Stimulated activated naive CD8-positive, alpha-beta T cell treated with anti-CD3 and anti-CD28 coated beads, Interleukin-15, amount 100 ng/mL, for 72 hours (primary cell): ENCODE measurements around the gene TMEM44.
A peak's percentile ranks its signal among the peaks of the same experiment; 100 is the strongest.
"Not testable (repeated sequence)": the region's sequence is repeated elsewhere in the genome, so short reads cannot be mapped to it uniquely, and the experiment has no call there.

Experiments
- ATAC-seq: fragments of 150-1000 bp; cut with Tn5 transposase; 2 replicates; pipeline ENCODE4 v1.10.0; 2021; ENCODE audit warnings: mild to moderate bottlenecking, moderate library complexity
- DNase-seq, 2 donors: peaks; one replicate each; pipeline ENCODE4 v3.0.0; 2021 to 2022
- H3K27ac Mint-ChIP-seq, 2 donors: one replicate each; pipeline ENCODE4 v1.8.0; 2022; ENCODE audit warnings: mild to moderate bottlenecking in 2 of 2, mixed read lengths in 2 of 2, moderate library complexity in 2 of 2
- H3K27me3 Mint-ChIP-seq: one replicate; pipeline ENCODE4 v1.8.0; 2022; ENCODE audit warnings: mixed read lengths
- H3K4me1 Mint-ChIP-seq: one replicate; pipeline ENCODE4 v1.8.0; 2022; ENCODE audit warnings: mild to moderate bottlenecking, mixed read lengths
- H3K4me3 Mint-ChIP-seq, 2 donors: one replicate each; pipeline ENCODE4 v1.8.0; 2022; ENCODE audit warnings: mild to moderate bottlenecking in 2 of 2, mixed read lengths in 2 of 2, moderate library complexity in 1 of 2
- H3K9me3 Mint-ChIP-seq, 2 donors: one replicate each; pipeline ENCODE4 v1.8.0; 2022; ENCODE audit warnings: mixed read lengths in 2 of 2

The TMEM44 gene

GRCh38 chr3:194661374-194661773, 28.2 kb upstream of the TMEM44 start:
- ATAC-seq = no peak

GRCh38 chr3:194659778-194660177, 26.6 kb upstream of the TMEM44 start:
- peaks cover 19% of the 10 kb centered on the region for H3K4me1 Mint-ChIP-seq
- no peaks in the 10 kb centered on the region for H3K27me3 Mint-ChIP-seq
- DNase-seq = no peak
- ATAC-seq = no peak
- no peak overlapping the region for H3K27ac Mint-ChIP-seq
- no peaks in the 10 kb centered on the region for H3K9me3 Mint-ChIP-seq
- H3K4me3 Mint-ChIP-seq = no peak overlapping the region

More at GRCh38 chr3:194661374-194661773, 28.2 kb upstream of the TMEM44 start:
- Mint-ChIP-seq H3K4me1 (peaks cover 18% of the 10 kb centered on the region), H3K9me3 (no peaks in the 10 kb centered on the region), H3K27ac (peak overlapping the region in 1 of 2 donors; percentile 72), H3K27me3 (no peaks in the 10 kb centered on the region), H3K4me3 (no peak overlapping the region)
- DNase-seq = no peak

GRCh38 chr3:194658477-194659242, 25.4 kb upstream of the TMEM44 start:
- H3K4me1 Mint-ChIP-seq = peaks cover 28% of the 10 kb centered on the region
- DNase-seq (no peak), ATAC-seq (no peak)
- H3K27ac Mint-ChIP-seq = peak overlapping the region; percentile 27 to 81
- no peaks in the 10 kb centered on the region for H3K27me3 Mint-ChIP-seq
- no peak overlapping the region for H3K4me3 Mint-ChIP-seq
- no peaks in the 10 kb centered on the region for H3K9me3 Mint-ChIP-seq

- H3K27ac Mint-ChIP-seq = no peak overlapping the region
- no peak for DNase-seq
- no peak overlapping the region for H3K4me3 Mint-ChIP-seq
- peaks cover 22% of the 10 kb centered on the region for H3K4me1 Mint-ChIP-seq
- no peaks in the 10 kb centered on the region for H3K9me3 Mint-ChIP-seq
- no peaks in the 10 kb centered on the region for H3K27me3 Mint-ChIP-seq
- ATAC-seq = no peak
These were observed 24.2 kb upstream of the TMEM44 start for GRCh38 chr3:194657439-194657838.

GRCh38 chr3:194654443-194654842, 21.2 kb upstream of the TMEM44 start:
- Mint-ChIP-seq H3K4me3 (peak overlapping the region; percentile 8 to 65), H3K27ac (peak overlapping the region in 1 of 2 donors; percentile 80), H3K27me3 (no peaks in the 10 kb centered on the region), H3K4me1 (peaks cover 10% of the 10 kb centered on the region), H3K9me3 (no peaks in the 10 kb centered on the region)
- peak; percentile 78 for ATAC-seq
- no peak for DNase-seq

- ATAC-seq = no peak
- Mint-ChIP-seq H3K27me3 (no peaks in the 10 kb centered on the region), H3K9me3 (no peaks in the 10 kb centered on the region), H3K27ac (no peak overlapping the region), H3K4me3 (no peak overlapping the region), H3K4me1 (no peaks in the 10 kb centered on the region)
- no peak for DNase-seq
These were observed 14.5 kb upstream of the TMEM44 start for GRCh38 chr3:194647747-194648146.

- ATAC-seq (no peak), DNase-seq (no peak)
- H3K4me1 Mint-ChIP-seq = peaks cover 5% of the 10 kb centered on the region
- H3K27me3 Mint-ChIP-seq = no peaks in the 10 kb centered on the region
- H3K4me3 Mint-ChIP-seq = no peak overlapping the region
- H3K27ac Mint-ChIP-seq = no peak overlapping the region
- no peaks in the 10 kb centered on the region for H3K9me3 Mint-ChIP-seq
These were observed 9.6 kb upstream of the TMEM44 start for GRCh38 chr3:194642769-194643168.

- Mint-ChIP-seq H3K4me1 (peaks cover 5% of the 10 kb centered on the region), H3K9me3 (no peaks in the 10 kb centered on the region), H3K27me3 (no peaks in the 10 kb centered on the region), H3K4me3 (no peak overlapping the region), H3K27ac (no peak overlapping the region)
- ATAC-seq = peak; percentile 70
- peak; percentile 25 to 31 for DNase-seq
These were observed 7.6 kb upstream of the TMEM44 start for GRCh38 chr3:194640829-194641228.

- H3K4me1 Mint-ChIP-seq = peaks cover 5% of the 10 kb centered on the region
- H3K27me3 Mint-ChIP-seq = no peaks in the 10 kb centered on the region
- H3K4me3 Mint-ChIP-seq = no peak overlapping the region
- H3K9me3 Mint-ChIP-seq = no peaks in the 10 kb centered on the region
- no peak for ATAC-seq
- no peak overlapping the region for H3K27ac Mint-ChIP-seq
- DNase-seq = no peak
These were observed 5.9 kb upstream of the TMEM44 start for GRCh38 chr3:194638991-194639605.

- no peak for ATAC-seq
- Mint-ChIP-seq H3K4me1 (peaks cover 5% of the 10 kb centered on the region), H3K9me3 (no peaks in the 10 kb centered on the region), H3K4me3 (no peak overlapping the region), H3K27ac (no peak overlapping the region), H3K27me3 (no peaks in the 10 kb centered on the region)
- no peak for DNase-seq
These were observed 4.6 kb upstream of the TMEM44 start for GRCh38 chr3:194637541-194638400.

- no peak for ATAC-seq
- Mint-ChIP-seq H3K27me3 (no peaks in the 10 kb centered on the region), H3K9me3 (no peaks in the 10 kb centered on the region), H3K4me1 (peaks cover 5% of the 10 kb centered on the region), H3K4me3 (no peak overlapping the region), H3K27ac (no peak overlapping the region)
- no peak for DNase-seq
These were observed 3.8 kb upstream of the TMEM44 start for GRCh38 chr3:194637066-194637465.

GRCh38 chr3:194632809-194633348, 340 bp downstream of the TMEM44 start:
- peak in 1 of 2 donors; percentile 37 for DNase-seq
- Mint-ChIP-seq H3K9me3 (no peaks in the 10 kb centered on the region), H3K4me3 (peak overlapping the region; percentile 86 to 90), H3K4me1 (no peaks in the 10 kb centered on the region), H3K27me3 (no peaks in the 10 kb centered on the region), H3K27ac (peak overlapping the region in 1 of 2 donors; percentile 40)
- ATAC-seq = peak; percentile 85

- ATAC-seq = no peak
- no peaks in the 10 kb centered on the region for H3K27me3 Mint-ChIP-seq
- peak overlapping the region; percentile 86 to 90 for H3K4me3 Mint-ChIP-seq
- no peak overlapping the region for H3K27ac Mint-ChIP-seq
- no peaks in the 10 kb centered on the region for H3K4me1 Mint-ChIP-seq
- DNase-seq = no peak
- no peaks in the 10 kb centered on the region for H3K9me3 Mint-ChIP-seq
These were observed 902 bp downstream of the TMEM44 start for GRCh38 chr3:194632226-194632808.

- no peak overlapping the region for H3K4me3 Mint-ChIP-seq
- H3K9me3 Mint-ChIP-seq = no peaks in the 10 kb centered on the region
- no peaks in the 10 kb centered on the region for H3K27me3 Mint-ChIP-seq
- H3K4me1 Mint-ChIP-seq = no peaks in the 10 kb centered on the region
- H3K27ac Mint-ChIP-seq = no peak overlapping the region
- DNase-seq (no peak), ATAC-seq (no peak)
These were observed 1.5 kb downstream of the TMEM44 start for GRCh38 chr3:194631696-194632095.

- H3K27ac Mint-ChIP-seq, H3K9me3 Mint-ChIP-seq, DNase-seq, ATAC-seq, H3K4me3 Mint-ChIP-seq, H3K4me1 Mint-ChIP-seq, H3K27me3 Mint-ChIP-seq: not testable (repeated sequence)
These were observed 2.5 kb downstream of the TMEM44 start for GRCh38 chr3:194630681-194631080.
